HepG2 (cell line): ENCODE data around the gene MRPL10. TPM values are rescaled to one million over a fixed set of nuclear protein-coding genes. Genes with fewer than 3 reads are reported as not detected.

Experiments used
- CBFB ChIP-seq: sonication (generic); formaldehyde crosslinking; IDR thresholded peaks from 2 replicates; pipeline ENCODE4 v1.4.0; 2020; ENCODE audit warnings: missing genetic modification reagents
- CREB1 ChIP-seq, 2 experiments: fragments of 450-650 bp in 1 of 2; IDR thresholded peaks; 2 replicates each; pipeline ENCODE4 v1.6.1; 2016 to 2017; ENCODE audit warnings: control low read depth in 1 of 2, mild to moderate bottlenecking in 1 of 2, missing compliant biosample characterization in 1 of 2, missing genetic modification characterization in 1 of 2
- E2F1 ChIP-seq: sonication (generic); formaldehyde crosslinking; IDR thresholded peaks from 2 replicates; pipeline ENCODE4 v1.5.0; 2020; ENCODE audit warnings: missing genetic modification reagents
- FOXO4 ChIP-seq: sonication (generic); formaldehyde crosslinking; conservative IDR thresholded peaks from 2 replicates; pipeline ENCODE4 v1.8.1; 2023; ENCODE audit warnings: missing genetic modification reagents
- HMGXB3 ChIP-seq: sonication (generic); formaldehyde crosslinking; IDR thresholded peaks from 2 replicates; pipeline ENCODE4 v1.4.0; 2020; ENCODE audit warnings: missing genetic modification reagents, borderline replicate concordance
- ONECUT2 ChIP-seq: sonication (generic); formaldehyde crosslinking; IDR thresholded peaks from 2 replicates; pipeline ENCODE4 v1.4.0; 2020; ENCODE audit warnings: missing genetic modification reagents
- REL ChIP-seq: sonication (generic); formaldehyde crosslinking; conservative IDR thresholded peaks from 2 replicates; pipeline ENCODE4 v1.8.0; 2022; ENCODE audit warnings: mild to moderate bottlenecking, missing genetic modification reagents, moderate library complexity
- SMAD3 ChIP-seq: sonication (generic); formaldehyde crosslinking; IDR thresholded peaks from 2 replicates; pipeline ENCODE4 v1.4.0; 2020; ENCODE audit warnings: missing genetic modification reagents
- SMC3 ChIP-seq: IDR thresholded peaks from 2 replicates; pipeline ENCODE4 v1.6.1; 2011; ENCODE audit warnings: low read length, improper control_type of control experiment
- ZNF160 ChIP-seq: sonication (generic); formaldehyde crosslinking; IDR thresholded peaks from 2 replicates; pipeline ENCODE4 v1.8.0; 2022; ENCODE audit warnings: mild to moderate bottlenecking, inconsistent platforms, missing genetic modification reagents
- ZNF552 ChIP-seq: sonication (generic); formaldehyde crosslinking; IDR thresholded peaks from 2 replicates; pipeline ENCODE4 v1.9.0; 2022; ENCODE audit warnings: missing genetic modification reagents, mild to moderate bottlenecking, borderline replicate concordance
- polyA plus RNA-seq, 8 experiments: library from polyadenylated mRNA; depleted of rRNA in 3 of 8; stranded (reverse) in 7 of 8; unstranded in 1 of 8; fragments of >200 nt; fragmentation: Illumina TruSeq in 4 of 8; extraction: Trizol in 4 of 8; gene quantifications; 2 replicates each; pipeline versions ENCODE4 v1.2.1 to v1.2.3, GENCODE V29; 2011 to 2016; ENCODE audit warnings: low read depth in 4 of 8, missing spikeins in 1 of 8, mixed read lengths in 1 of 8; ENCODE audit not compliant: insufficient read depth in 1 of 8
- total RNA-seq, 5 experiments: library from RNA; depleted of rRNA; stranded (reverse); fragments of >200 nt; fragmentation: Illumina TruSeq; extraction: Trizol; gene quantifications; 2 replicates each; pipeline ENCODE4 v1.2.3, GENCODE V29; 2016; ENCODE audit warnings: low read depth in 1 of 5
- TF ChIP-seq, protein P1 (sequence below): IDR thresholded peaks from 2 replicates; pipeline ENCODE4 v1.6.1; 2016; ENCODE audit warnings: low read depth, missing genetic modification reagents, missing compliant biosample characterization

The MRPL10 gene
- total and polyA plus RNA-seq, 2 of the 13 experiments (the other 11 are each of a cell fraction or from before 2014, with no cell fraction given) = 56.7 to 149 TPM

DNA sequence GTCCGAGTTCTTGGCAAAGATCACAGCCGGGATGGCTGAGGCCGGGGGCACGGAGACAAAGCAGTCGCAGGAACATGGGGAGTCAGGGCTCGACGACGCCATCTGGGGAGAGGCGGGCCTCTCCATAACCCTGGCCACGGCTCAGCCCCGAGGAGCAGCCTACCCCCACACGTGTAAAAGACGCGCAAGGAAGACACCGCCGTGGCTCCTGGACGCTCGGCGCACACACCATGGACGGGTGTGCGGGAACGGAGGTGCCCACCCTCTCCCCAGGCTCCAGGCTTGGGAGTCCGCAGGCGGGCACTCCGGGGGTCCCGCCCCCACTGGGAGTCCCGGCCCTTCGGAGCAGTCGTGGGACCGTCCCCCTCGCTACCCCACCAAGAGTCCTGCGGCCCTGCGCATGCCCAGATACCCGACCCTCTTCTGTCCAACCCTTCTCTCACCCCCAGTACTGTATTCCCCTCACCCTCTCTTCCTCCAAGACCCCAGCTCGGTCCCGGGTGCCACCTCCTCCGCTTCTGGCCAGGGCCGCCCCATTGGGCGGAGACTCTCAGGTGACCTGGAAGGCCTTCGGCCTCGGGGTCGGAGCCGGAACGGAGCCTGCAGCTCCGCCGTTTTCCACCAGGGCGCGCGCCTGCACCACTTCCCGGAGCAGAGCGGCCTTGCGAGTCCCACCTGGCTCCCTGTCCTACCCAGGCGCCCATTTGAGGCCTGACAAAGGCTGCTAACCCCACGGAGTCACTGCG, 9.6 kb upstream of the MRPL10 start, which contains the start of gene SCRN2 (continued):
- TF ChIP-seq CREB1 (IDR thresholded peaks at IDR 0.05) (no peak), CREB1 (CRISPR knock-in tag; IDR thresholded peaks at IDR 0.05) (no peak), REL (CRISPR knock-in tag) (no peak), SMAD3 (CRISPR knock-in tag) (peak; percentile 90), E2F1 (CRISPR knock-in tag) (peak; percentile 54; the same call in 1 of the 2 replicates), ZNF552 (CRISPR knock-in tag) (0 out of 2 replicates have a peak, but pooled peaks have one; percentile 34), ONECUT2 (0 out of 2 replicates have a peak, but pooled peaks have one; percentile 29), SMC3 (peak; percentile 72; the same call in 1 of the 2 replicates), FOXO4 (0 out of 2 replicates have a peak, but pooled peaks have one; percentile 89), ZNF160 (CRISPR knock-in tag) (peak; percentile 88), CBFB (CRISPR knock-in tag) (no peak; the same call in 1 of the 2 replicates), HMGXB3 (CRISPR knock-in tag) (peak; percentile 62; the same call in 1 of the 2 replicates)
- TF ChIP-seq, protein P1, sequence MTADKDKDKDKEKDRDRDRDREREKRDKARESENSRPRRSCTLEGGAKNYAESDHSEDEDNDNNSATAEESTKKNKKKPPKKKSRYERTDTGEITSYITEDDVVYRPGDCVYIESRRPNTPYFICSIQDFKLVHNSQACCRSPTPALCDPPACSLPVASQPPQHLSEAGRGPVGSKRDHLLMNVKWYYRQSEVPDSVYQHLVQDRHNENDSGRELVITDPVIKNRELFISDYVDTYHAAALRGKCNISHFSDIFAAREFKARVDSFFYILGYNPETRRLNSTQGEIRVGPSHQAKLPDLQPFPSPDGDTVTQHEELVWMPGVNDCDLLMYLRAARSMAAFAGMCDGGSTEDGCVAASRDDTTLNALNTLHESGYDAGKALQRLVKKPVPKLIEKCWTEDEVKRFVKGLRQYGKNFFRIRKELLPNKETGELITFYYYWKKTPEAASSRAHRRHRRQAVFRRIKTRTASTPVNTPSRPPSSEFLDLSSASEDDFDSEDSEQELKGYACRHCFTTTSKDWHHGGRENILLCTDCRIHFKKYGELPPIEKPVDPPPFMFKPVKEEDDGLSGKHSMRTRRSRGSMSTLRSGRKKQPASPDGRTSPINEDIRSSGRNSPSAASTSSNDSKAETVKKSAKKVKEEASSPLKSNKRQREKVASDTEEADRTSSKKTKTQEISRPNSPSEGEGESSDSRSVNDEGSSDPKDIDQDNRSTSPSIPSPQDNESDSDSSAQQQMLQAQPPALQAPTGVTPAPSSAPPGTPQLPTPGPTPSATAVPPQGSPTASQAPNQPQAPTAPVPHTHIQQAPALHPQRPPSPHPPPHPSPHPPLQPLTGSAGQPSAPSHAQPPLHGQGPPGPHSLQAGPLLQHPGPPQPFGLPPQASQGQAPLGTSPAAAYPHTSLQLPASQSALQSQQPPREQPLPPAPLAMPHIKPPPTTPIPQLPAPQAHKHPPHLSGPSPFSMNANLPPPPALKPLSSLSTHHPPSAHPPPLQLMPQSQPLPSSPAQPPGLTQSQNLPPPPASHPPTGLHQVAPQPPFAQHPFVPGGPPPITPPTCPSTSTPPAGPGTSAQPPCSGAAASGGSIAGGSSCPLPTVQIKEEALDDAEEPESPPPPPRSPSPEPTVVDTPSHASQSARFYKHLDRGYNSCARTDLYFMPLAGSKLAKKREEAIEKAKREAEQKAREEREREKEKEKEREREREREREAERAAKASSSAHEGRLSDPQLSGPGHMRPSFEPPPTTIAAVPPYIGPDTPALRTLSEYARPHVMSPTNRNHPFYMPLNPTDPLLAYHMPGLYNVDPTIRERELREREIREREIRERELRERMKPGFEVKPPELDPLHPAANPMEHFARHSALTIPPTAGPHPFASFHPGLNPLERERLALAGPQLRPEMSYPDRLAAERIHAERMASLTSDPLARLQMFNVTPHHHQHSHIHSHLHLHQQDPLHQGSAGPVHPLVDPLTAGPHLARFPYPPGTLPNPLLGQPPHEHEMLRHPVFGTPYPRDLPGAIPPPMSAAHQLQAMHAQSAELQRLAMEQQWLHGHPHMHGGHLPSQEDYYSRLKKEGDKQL (CRISPR knock-in tag) = no peak
